GM21723 (cell line): ENCODE results near the gene TNRC6B.
"Not testable (repeated sequence)": the region's sequence is repeated elsewhere in the genome, so short reads cannot be mapped to it uniquely, and the experiment has no call there.

Experiments
- ATAC-seq: cut with Tn5 transposase; IDR thresholded peaks from one replicate; pipeline ENCODE4 v1.9.1; 2021; ENCODE audit warnings: mild to moderate bottlenecking, moderate library complexity; ENCODE audit not compliant: unreplicated experiment

TNRC6B gene

GRCh38 chr22:40346185-40347118, 168.7 kb downstream of the TNRC6B start, which contains the start of gene ADSL:
Gene ADSL (plus strand): TSS chr22:40346500. CDS start chr22:40346559, 59 bp downstream.
- ATAC-seq, result peak; percentile 83

- ATAC-seq, result no peak
These were observed 169.6 kb downstream of the TNRC6B start for GRCh38 chr22:40347300-40347699.

- no peak for ATAC-seq
These were observed 170.4 kb downstream of the TNRC6B start for GRCh38 chr22:40348025-40348658.

GRCh38 chr22:40352763-40353162, 175.0 kb downstream of the TNRC6B start:
- ATAC-seq, result no peak

GRCh38 chr22:40361100-40361499, 183.4 kb downstream of the TNRC6B start:
- no peak for ATAC-seq

GRCh38 chr22:40363059-40363458, 185.3 kb downstream of the TNRC6B start:
- ATAC-seq, result no peak

GRCh38 chr22:40364431-40364830, 186.7 kb downstream of the TNRC6B start:
- ATAC-seq, result no peak

- no peak for ATAC-seq
These were observed 188.3 kb downstream of the TNRC6B start for GRCh38 chr22:40366068-40366467.

- ATAC-seq, result no peak
These were observed 189.6 kb downstream of the TNRC6B start for GRCh38 chr22:40367342-40367741.

- no peak for ATAC-seq
These were observed 190.3 kb downstream of the TNRC6B start for GRCh38 chr22:40368016-40368415.

- ATAC-seq, result no peak
These were observed 191.1 kb downstream of the TNRC6B start for GRCh38 chr22:40368836-40369235.

GRCh38 chr22:40374567-40374966, 196.8 kb downstream of the TNRC6B start:
- ATAC-seq, result no peak

GRCh38 chr22:40376149-40376548, 198.4 kb downstream of the TNRC6B start:
- no peak for ATAC-seq

- ATAC-seq, result no peak
These were observed 200.2 kb downstream of the TNRC6B start for GRCh38 chr22:40377931-40378330.

- not testable (repeated sequence) for ATAC-seq
These were observed 200.7 kb downstream of the TNRC6B start for GRCh38 chr22:40378448-40378847.

- no peak for ATAC-seq
These were observed 203.7 kb downstream of the TNRC6B start for GRCh38 chr22:40381461-40381860.

GRCh38 chr22:40383905-40384304, 206.2 kb downstream of the TNRC6B start:
- ATAC-seq, result no peak

GRCh38 chr22:40385036-40385782, 207.5 kb downstream of the TNRC6B start:
- ATAC-seq, result no peak
